Epidermal melanocyte (primary cell): Measurements from ENCODE around the gene BEST1.

Source experiments
- DNase-seq: peaks from one replicate; pipeline ENCODE4 v3.0.0; 2011; ENCODE audit warnings: low spot score; ENCODE audit not compliant: insufficient read length

BEST1 gene

GRCh38 chr11:61914471-61915171 lies 35.5 kb upstream of the BEST1 start:
- DNase-seq, result peak; percentile 11

- no peak for DNase-seq
These were observed 33.3 kb upstream of the BEST1 start for GRCh38 chr11:61916737-61917333.

- DNase-seq, result peak; percentile 65
These were observed 32.6 kb upstream of the BEST1 start, which contains the start of gene RAB3IL1 for GRCh38 chr11:61917334-61918109. Gene RAB3IL1, minus strand, starts transcription at chr11:61917566. Its CDS starts 199 bp downstream, at chr11:61917367.

GRCh38 chr11:61918251-61918937 lies 31.8 kb upstream of the BEST1 start:
- DNase-seq, result peak; percentile 9

- DNase-seq, result no peak
These were observed 31.0 kb upstream of the BEST1 start for GRCh38 chr11:61918938-61919704.

- no peak for DNase-seq
These were observed 30.2 kb upstream of the BEST1 start for GRCh38 chr11:61919705-61920631.

- no peak for DNase-seq
These were observed 28.7 kb upstream of the BEST1 start for GRCh38 chr11:61921446-61921845.

GRCh38 chr11:61922539-61922938 lies 27.6 kb upstream of the BEST1 start:
- peak; percentile 45 for DNase-seq

GRCh38 chr11:61923166-61924063 lies 26.7 kb upstream of the BEST1 start:
- DNase-seq, result no peak

GRCh38 chr11:61924064-61924455 lies 26.1 kb upstream of the BEST1 start:
- no peak for DNase-seq

GRCh38 chr11:61925736-61926135 lies 24.4 kb upstream of the BEST1 start:
- no peak for DNase-seq

- no peak for DNase-seq
These were observed 23.9 kb upstream of the BEST1 start for GRCh38 chr11:61926235-61926634.

GRCh38 chr11:61927501-61927900 lies 22.6 kb upstream of the BEST1 start:
- DNase-seq, result no peak

- DNase-seq, result no peak
These were observed 21.5 kb upstream of the BEST1 start for GRCh38 chr11:61928606-61929005.

- DNase-seq, result no peak
These were observed 19.2 kb upstream of the BEST1 start for GRCh38 chr11:61930933-61931332.

GRCh38 chr11:61935861-61936260 lies 14.3 kb upstream of the BEST1 start:
- DNase-seq, result no peak

- DNase-seq, result no peak
These were observed 9.7 kb upstream of the BEST1 start for GRCh38 chr11:61940466-61940865.

GRCh38 chr11:61945191-61945590 lies 5.0 kb upstream of the BEST1 start:
- DNase-seq, result no peak

- DNase-seq, result no peak
These were observed 3.3 kb upstream of the BEST1 start for GRCh38 chr11:61946894-61947293.
